Subcutaneous adipose tissue (tissue), 4 donors: ENCODE results near the gene SERPINB10. TPM values are rescaled to one million over a fixed set of nuclear protein-coding genes. Genes with fewer than 3 reads are reported as not detected.

ENCODE experiments used
- CTCF ChIP-seq: fragments of 450-650 bp; IDR thresholded peaks from one replicate; pipeline ENCODE4 v1.5.1; 2016; ENCODE audit warnings: low read depth, mild to moderate bottlenecking, control low read depth, antibody characterized with exemption, moderate library complexity
- total RNA-seq, 4 donors: library from RNA; depleted of rRNA; stranded (reverse); fragments of >200 nt; gene quantifications; one replicate each; pipeline ENCODE4 v1.1.0, GENCODE V29; 2016

Gene SERPINB10
- total RNA-seq, 4 donors from 2014 or later = not detected

- no peak for TF ChIP-seq CTCF
Observed at GRCh38 chr18:63928331-63928730, 20.6 kb downstream of the SERPINB10 start.

DNA sequence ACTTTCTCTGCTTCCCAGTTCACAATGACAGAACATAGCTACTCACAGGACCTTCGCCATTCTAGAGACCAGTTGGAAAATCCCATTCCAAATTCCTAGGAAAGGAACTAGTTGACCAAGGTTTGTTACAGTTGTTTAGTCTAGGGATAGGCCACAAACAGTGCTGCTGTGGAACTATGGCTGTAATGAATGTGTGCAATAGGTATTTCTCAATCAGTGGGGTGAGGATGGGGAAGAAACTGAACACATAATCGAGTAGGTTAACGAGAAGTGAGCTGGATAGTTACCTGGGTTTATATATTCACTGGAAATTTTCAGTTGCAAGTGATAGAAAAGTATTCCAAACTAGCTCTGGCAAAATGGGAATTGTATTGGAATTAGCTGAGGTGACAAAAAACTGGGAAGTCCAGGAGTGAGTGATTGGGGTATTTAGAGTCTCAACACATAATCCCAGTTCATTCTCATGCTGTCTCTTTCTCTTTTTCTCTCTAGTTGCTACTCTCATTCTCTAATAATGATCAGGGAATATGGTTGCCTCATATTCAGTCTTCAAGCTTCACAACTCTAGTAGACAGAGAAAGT lies 23.1 kb downstream of the SERPINB10 start:
- TF ChIP-seq CTCF = no peak

- no peak for TF ChIP-seq CTCF
Observed at GRCh38 chr18:63936156-63936931, 28.6 kb downstream of the SERPINB10 start.

DNA sequence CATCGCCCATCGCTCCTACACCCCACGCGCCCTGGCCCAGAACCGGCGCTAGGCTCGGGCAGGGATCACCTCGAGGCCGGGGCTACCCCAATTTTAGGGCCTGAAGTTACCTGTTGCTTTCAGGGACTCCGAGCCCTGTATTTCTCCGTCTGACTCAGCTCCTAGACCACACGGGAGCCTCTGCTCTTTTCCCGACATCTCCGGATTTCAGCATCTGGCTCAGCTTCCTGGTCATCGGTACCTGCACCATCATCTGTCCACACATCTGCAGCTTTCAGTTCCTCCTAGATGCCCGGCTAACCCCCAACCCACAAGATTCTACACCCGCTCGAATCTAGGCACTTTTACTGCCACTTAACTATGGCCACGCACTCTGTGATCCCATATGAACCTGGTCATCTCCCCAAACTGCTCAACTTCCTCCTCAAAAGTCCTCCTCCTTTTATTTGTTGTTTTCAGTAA lies 29.2 kb downstream of the SERPINB10 start:
- TF ChIP-seq CTCF = no peak

DNA sequence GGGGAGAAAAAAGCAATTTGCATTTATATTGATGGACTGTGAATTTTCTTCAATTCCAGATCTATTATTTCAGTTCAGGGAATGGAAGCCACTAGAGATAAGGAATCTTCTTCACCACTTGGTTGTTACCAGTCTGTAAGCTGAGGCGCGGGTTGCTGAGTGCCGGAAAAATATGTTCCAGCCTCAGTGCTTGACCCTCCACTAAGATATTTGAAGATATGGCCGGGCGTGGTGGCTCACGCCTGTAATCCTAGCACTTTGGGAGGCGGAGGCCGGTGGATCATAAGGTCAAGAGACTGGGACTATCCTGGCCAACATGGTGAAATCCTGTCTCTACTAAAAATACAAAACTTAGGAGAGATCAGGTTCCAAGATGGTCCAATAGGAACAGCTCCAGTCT lies 32.2 kb downstream of the SERPINB10 start:
- TF ChIP-seq CTCF = no peak

DNA sequence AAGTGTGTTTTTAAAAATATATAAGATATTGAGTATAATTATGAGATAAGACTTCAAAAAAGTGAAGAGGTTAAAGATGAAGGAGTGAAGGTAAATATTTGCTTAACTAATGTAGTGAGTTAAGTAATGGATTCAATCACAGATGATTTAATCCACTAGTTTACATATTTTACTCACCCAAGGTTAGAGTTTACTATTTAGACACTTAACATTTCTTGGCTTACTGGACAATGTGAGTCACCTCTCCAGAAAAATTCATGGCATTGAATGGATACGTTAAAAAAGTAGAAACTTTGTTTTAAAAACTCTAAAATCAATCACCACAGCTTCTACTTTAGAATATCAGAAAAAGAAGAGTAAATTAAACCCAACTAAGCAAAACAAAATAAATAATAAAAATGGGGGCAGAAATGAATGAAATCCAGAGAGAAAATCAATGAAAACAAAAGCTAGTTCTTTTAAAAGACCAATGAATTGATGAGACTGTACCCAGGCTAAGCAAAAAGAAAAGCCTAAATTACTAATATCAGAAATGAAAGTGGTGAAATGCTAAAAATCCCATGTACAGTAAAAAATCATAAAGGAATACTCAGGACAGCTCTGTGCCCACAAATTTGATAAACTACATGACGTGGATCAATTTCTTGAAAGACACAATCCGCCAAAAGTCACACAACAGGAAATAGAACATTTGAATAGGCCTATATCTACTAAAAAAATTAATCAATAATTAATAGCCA lies 39.5 kb downstream of the SERPINB10 start:
- no peak for TF ChIP-seq CTCF
